ENCODE results near the gene ZCCHC17.

ZCCHC17 gene

GRCh38 chr1:31389616-31390015 is 92.8 kb downstream of the ZCCHC17 start:
- DNase-seq: no peak

- no peak for DNase-seq
Observed at GRCh38 chr1:31390071-31390470, 93.2 kb downstream of the ZCCHC17 start.

DNA sequence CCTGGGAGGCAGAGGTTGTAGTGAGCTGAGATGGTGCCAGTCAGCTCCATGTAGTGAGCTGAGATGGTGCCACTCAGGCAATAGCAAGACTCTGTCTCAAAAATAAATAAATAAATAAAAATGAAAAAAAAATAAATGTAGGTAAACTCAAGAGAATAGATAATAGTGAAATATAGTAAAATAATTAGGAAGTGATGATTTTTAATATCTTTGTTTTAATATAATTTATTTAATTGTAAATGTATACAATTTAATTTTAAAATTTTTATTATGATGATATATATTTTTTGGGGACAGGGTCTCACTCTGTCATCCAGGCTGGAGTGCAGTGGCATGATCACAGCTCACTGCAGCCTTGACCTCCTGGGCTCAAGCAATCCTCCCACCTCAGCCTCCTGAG is 96.6 kb downstream of the ZCCHC17 start:
- DNase-seq: no peak

- peak in 48 of 56 donors; percentile 17 to 86 (median 58) for DNase-seq
Observed at GRCh38 chr1:31394584-31395193, 97.9 kb downstream of the ZCCHC17 start.

GRCh38 chr1:31396633-31397351 is 100.0 kb downstream of the ZCCHC17 start:
- no peak for DNase-seq

DNA sequence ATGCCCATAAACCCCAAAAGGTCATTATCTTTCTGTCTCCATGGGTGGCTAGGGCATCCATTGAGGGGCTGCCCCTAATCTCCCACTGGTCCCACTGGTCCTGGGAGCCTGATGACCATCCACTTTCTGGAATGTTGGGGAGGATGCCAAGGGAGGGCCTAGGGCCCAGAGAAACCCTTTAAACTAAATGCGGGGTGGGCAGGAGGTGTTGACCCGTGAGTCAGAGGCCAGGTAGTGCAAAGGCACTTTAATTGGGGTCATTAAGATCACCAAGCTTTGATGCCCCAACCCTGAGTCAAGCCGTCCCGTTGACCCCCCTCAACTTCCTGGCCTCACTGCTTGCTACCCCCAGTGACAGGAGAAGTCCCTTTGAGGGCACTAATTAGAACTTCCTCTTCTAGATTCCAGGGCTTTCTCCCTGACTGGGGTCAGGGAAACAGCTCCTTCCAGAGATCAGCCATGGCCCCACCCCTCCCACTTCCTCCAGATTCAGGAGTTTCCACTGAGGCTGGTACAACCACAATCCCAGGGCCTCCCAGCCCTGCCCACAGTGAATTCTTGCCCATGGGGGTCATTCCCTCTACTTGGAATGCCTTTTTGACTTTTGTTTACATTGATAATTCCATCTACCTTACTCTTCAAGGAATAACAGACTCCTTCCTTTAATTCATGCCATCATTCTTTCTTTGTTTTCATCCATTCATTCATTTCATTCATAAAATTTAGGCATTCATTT is 100.7 kb downstream of the ZCCHC17 start:
- no peak for DNase-seq

DNA sequence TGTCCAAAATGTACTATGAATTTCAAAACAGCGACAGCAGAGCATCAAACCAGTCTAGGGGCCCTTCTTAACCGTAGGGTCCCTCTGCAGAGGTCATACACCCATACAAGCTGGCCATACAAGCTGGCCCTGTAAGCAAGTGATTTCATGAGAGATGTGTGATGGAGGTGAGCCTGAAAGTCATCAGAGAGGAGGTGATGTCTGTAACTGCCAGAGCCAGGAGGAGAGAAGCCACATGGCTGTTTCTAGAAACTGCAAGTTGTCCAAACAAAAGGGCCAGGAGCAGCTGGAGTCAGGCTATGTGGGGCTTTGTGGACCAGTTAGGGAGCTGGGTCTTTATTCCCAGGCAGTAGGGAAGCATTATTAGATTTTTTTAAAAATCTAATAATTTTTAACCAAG is 101.4 kb downstream of the ZCCHC17 start:
- no peak for DNase-seq

DNA sequence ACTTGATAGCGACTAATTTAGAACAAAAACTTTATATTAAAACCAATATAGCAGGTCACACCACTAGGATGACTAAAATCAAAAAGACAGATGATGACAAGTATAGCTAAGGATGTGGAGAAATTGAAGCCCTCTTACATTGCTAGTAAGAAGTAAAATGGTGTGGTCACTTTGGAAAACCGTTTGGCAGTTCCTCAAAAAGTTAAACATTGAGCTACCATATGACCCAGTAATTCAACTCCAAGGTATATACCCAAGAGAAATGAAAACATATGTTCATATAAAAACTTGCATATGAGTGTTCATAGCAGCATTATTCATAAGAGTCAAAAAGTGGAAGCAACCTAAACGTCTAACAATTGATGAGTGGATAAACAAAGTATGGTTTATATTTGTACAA is 103.1 kb downstream of the ZCCHC17 start:
- DNase-seq: no peak

DNA sequence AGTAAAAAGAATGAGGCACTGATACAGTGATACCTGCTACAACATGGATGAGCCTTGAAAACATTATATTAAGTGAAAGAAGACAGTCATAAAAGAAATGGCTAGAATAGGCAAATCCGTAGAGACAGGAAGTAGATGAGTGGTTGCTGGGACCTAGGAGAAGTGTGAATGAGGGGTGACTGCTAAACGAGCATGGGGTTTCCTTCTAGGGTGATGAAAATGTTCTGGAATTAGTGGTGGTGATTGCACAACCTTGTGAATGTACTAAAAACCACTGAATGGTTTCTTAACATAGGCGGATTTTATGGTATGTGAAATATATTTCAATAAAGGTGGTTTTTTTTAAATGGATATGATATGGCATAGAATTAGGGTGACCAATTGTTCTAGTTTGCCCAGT is 103.6 kb downstream of the ZCCHC17 start:
- DNase-seq: no peak

GRCh38 chr1:31401241-31401640 is 104.4 kb downstream of the ZCCHC17 start:
- DNase-seq: no peak

- DNase-seq: no peak
Observed at GRCh38 chr1:31405578-31406245, 108.9 kb downstream of the ZCCHC17 start.

DNA sequence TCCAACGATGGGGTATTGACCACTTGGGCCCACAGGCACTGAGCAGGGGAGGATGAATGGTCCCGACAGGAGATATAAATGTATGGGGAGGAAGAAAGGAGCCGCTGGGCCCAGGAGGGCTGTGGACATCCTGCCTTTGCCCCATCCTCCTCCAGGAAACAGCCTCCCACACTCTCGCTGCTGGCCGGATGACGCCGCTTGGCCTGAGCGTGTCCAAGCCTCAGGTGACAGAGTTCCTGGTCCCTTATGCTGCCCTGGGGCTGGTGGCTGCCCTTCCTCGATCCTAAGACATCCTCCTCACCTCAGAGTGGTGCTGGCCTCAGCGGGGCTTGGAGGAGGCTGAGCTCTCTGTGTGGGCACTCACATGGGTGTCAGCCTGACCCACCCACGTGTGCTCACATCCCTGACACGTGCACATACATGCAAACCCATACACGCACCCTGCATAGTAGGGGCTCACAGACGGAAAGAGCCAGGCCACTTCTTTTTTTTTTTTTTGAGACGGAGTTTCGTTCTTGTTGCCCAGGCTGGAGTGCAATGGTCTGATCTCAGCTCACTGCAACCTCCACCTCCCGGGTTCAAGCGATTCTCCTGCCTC is 110.3 kb downstream of the ZCCHC17 start:
- DNase-seq: no peak

- DNase-seq: no peak
Observed at GRCh38 chr1:31408788-31409318, 112.0 kb downstream of the ZCCHC17 start.

DNA sequence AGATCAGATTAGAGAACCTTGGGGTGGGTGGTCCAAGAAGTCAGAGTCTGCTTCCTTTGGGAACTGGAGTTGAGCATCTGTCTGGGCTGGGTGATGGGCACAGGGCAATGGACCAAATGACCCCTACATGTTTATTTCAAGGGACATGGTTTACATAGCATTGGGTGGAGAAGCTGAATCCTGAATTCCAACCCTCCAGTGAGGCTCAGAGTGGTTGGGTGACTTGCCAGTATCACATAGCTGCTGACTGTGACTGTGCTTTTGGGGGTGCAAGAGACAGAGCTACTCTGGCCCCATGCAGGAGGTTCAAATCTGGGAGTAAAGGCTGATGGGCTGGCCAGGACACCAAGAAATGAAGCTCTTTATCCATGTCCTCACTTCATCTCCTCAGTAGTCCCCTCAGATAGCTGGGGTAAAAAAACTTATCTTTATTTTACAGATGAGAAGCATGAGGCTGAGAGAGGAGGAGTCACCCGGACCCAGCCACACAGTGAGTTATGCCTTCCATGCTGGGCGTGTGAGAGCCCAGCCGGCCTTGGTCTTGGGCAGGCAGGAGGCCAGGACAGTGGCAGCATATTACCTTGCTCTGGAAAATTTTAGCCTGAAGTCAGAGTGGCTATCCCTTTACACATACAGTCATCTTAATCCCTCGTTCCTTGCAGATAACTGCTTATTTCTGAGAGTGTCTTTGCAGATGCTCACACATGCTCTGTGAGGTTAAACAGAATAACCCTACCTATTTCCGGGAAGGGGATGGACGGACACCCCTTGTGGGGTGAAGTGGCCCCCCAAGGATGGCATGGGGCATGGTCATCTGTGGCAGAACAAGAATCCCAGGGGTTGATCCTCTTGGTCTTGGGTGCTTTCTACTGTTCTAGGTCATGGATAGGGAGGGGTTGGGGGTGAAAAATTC is 113.4 kb downstream of the ZCCHC17 start:
- no peak for DNase-seq

GRCh38 chr1:31410871-31411270 is 114.0 kb downstream of the ZCCHC17 start:
- DNase-seq: no peak

- DNase-seq: no peak
Observed at GRCh38 chr1:31412205-31412604, 115.4 kb downstream of the ZCCHC17 start.

DNA sequence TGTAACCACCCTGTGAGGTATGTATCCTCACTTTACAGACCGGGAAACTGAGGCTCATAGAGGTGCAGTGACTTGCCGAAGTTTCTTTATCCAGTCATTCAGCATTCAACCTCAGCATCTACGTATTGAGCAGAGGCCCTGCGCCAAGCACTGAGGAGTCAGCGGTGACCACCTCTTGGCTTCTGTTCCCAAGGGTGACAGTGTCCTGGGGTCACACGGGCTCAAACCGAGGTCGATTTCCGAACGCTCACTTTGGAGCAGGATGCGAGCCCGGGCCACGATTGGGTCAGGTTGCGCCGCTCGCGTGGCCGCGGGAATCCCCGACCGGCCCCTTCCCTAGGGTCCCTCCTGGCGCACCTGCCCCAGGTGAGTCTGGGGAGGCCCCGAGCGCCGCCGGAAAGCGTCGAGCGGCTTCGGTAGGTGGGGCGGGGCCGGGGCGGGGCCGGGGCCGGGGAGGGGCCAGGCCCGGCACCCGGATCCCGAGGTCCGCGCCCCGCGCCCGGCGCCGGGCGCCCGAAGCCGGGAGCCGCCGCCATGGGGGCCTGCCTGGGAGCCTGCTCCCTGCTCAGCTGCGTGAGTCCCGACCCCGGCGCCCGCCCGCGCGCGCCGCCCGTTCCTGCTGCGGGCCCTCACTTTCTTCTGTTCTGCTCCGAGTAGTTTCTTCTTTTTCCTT is 116.0 kb downstream of the ZCCHC17 start, which contains the start of gene SERINC2:
Gene SERINC2 (plus strand): TSS at position 482 of the 673 bp plus-strand sequence. CDS start 53 bp downstream, at position 535.
- DNase-seq: peak in 1 of 56 donors; percentile 37

- DNase-seq: peak in 11 of 56 donors; percentile 3 to 64 (median 14)
Observed at GRCh38 chr1:31413405-31414001, 116.7 kb downstream of the ZCCHC17 start.
